SKM-1 treated with dmso at 0.1 percent for 144 hours (cell line): ENCODE results near the gene TARBP2.
"Not testable (repeated sequence)": the region's sequence is repeated elsewhere in the genome, so short reads cannot be mapped to it uniquely, and the experiment has no call there.

Experiments
- DNase-seq: peaks from one replicate; lab custom pipeline; 2025; ENCODE audit not compliant: unreplicated experiment; lab: John Stamatoyannopoulos, UW

The TARBP2 gene

GRCh38 chr12:53513712-53514410 is 12.8 kb downstream of the TARBP2 start:
- DNase-seq: no peak

DNA sequence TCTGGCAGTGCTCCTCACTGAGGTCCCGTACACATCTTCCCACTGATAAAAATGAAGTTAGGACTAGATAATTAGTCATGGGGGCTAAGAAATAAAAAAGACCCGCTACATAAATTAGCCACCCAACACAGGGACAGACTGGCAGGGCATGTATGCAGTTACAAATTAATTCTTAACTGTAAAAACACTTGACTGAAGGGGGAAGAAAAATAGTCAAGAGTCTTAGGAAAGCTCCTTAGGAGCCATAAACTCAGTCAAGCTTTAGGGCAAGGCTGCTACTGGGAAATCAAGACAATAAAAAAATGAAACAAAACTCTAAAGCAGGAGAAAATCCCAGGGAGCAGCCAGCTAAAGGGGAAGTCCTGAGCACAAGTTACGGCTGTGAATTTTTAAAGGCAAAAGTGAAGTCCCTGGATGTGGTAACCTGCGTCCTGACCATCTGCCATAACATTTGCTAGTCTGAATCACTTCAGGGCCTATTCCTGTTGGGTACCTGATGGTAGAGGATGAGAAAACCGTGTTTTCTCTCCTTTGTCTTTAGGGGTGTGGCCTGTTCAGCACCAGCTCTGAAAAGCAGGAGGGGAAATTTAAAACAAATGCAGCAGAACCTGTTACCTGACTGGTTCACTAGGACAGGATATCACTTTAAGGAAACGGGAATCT is 13.7 kb downstream of the TARBP2 start:
- DNase-seq: no peak

DNA sequence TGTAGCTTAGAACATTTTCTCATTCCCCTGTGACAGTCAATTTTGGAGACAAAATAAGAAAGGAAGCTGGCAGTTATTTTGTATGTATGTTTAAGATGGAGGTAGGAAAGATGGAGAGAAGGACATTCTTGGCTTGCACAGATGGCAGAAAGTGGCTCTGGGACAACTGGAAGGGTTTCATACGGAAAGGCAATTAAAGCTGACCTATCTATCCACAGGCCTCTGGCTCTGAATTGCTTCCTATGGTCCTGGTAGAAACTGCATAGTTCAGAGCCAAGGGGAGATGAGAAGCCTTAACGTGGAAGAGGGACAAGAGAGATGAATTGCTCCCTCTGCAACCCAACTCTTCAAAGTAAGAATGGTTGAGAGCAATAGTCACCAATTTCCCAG is 14.2 kb downstream of the TARBP2 start:
- no peak for DNase-seq

DNA sequence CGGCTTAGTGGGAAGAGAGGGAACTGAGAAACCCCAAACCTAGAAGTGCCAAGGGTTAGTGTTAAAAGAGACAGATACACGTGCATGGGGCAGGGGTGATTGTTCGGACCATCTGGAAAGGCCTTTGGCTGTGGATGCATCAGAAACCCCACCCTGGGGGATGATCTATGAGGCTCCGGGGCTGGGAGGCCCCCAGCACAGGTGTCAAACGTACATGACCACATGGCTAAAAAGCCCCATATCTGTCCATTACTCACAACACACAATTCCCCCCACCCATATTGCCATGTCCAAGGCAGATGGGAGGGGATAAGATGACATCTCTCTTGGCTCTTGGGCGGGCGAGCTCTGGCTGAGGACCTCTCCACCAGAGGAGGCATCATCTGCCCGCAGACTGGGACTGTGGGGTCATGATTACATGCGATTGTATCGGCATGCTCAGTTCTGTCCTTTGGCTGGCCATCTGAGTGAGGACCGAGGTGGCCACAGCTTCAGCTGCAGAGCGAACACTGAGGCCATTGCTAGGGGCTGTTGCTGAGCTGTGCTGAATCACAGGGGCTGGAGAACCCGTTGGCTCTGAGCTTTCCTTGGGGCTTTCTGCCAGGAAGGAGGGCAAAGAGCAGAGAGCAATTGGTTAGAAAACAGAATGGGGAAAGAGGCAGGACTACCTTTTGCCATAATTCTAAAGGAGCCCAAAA is 15.8 kb downstream of the TARBP2 start:
- no peak for DNase-seq

GRCh38 chr12:53518381-53518780 is 17.3 kb downstream of the TARBP2 start:
- DNase-seq: no peak

- no peak for DNase-seq
Measured at GRCh38 chr12:53523131-53523530, 22.0 kb downstream of the TARBP2 start.

- DNase-seq: no peak
Measured at GRCh38 chr12:53524476-53524875, 23.4 kb downstream of the TARBP2 start.

- no peak for DNase-seq
Measured at GRCh38 chr12:53530061-53530460, 29.0 kb downstream of the TARBP2 start.

- no peak for DNase-seq
Measured at GRCh38 chr12:53530920-53531319, 29.8 kb downstream of the TARBP2 start.

- DNase-seq: no peak
Measured at GRCh38 chr12:53532021-53532420, 30.9 kb downstream of the TARBP2 start.

GRCh38 chr12:53532524-53533445 is 31.7 kb downstream of the TARBP2 start:
- no peak for DNase-seq

DNA sequence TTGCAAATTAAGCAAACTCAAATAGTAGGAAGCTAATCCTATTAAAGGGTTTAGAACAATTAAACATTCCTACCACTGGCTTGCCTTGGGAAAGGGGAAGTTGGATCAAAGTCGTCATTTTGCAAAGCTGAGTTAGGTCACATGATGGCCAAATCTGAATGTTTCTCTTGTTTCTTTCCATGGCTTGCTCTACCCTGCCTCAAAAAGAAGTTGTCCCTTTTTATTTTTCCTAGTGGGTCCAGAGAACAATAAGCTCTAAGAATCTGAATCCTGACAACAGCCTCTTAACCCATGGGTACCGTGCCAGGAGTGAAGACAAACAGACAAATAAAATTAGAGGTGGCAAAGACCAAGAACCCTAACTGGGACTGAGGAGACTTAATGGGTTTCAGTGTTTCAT is 32.4 kb downstream of the TARBP2 start:
- no peak for DNase-seq

DNA sequence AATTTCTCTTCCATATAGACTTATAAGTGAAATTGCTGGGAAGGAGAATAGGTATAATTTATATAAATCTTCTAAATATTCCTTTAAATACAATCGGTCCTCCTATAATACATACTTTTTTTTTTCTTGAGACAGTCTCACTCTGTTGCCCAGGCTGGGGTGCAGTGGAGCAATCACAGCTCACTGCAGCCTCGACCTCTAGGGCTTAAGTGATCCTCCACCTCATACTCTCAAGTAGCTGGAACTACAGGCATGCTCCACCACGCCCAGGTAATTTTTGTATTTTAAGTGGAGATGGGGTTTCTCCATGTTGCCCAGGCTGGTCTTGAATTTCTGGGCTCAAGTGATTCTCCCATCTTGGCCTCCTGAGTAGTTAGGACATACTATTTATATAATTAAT is 35.9 kb downstream of the TARBP2 start:
- DNase-seq: no peak

DNA sequence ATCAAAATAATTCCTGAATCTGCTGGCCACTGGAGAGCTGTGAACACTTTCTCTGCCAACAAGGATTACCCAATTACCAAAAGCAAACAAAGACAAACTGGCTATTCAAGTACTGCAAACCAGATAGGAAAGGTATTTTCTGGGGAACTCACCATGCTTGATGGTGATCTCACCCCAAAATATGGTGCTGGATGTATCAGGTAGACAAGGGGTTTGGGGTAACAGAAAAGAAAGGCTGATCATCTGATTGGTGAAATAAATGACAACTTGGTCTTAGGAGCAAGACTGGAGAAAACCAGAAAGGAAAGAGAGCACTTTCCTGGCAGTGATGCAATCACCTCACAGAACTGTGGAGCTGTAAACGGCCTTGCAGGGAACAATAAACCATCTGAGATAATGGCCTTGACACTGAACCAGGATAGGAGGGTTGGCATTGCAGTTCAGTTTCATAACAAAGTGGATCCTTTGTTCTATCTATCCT is 37.2 kb downstream of the TARBP2 start:
- DNase-seq: no peak

DNA sequence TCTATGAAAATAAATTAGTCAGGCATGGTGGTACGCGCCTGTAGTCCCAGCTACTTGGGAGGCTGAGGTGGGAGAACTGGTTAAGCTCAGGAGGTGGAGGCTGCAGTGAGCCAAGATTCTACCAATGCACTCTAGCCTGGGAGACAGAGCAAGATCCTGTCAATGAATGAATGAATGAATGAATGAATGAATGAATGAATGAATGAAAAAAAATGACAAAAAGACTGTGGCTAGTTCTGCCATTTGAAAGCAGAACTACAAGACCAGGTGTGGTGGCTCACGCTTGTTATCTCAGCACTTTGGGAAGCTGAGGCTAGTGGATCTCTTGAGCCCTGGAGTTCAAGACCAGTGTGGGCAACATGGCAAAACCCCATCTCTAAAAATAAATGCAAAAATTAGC is 38.4 kb downstream of the TARBP2 start:
- no peak for DNase-seq

GRCh38 chr12:53543539-53543938 is 42.5 kb downstream of the TARBP2 start:
- peak; percentile 6 for DNase-seq

- DNase-seq: not testable (repeated sequence)
Measured at GRCh38 chr12:53548354-53548753, 47.3 kb downstream of the TARBP2 start.

DNA sequence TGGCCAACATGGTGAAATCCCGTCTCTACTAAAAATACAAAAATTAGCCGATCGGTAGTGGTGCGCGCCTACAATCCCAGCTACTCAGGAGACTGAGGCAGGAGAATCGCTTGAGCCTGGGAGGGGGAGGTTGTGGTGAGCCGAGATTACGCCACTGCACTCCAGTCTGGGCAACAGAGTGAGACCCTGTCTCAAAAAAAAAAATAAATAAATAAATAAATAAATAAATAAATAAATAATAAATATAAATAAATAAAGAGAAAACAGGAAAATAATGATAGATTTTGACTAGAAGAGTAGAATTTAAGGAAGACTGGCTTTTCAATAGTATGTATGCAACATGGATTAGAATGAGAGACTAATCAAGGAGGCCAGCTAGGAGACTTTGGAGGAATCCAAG is 49.0 kb downstream of the TARBP2 start:
- not testable (repeated sequence) for DNase-seq

GRCh38 chr12:53550595-53550994 is 49.5 kb downstream of the TARBP2 start:
- no peak for DNase-seq

- no peak for DNase-seq
Measured at GRCh38 chr12:53551889-53552291, 50.8 kb downstream of the TARBP2 start.
